Panc1 (cell line): ENCODE measurements around the gene SLX9. TPM values are rescaled to one million over a fixed set of nuclear protein-coding genes. Genes with fewer than 3 reads are reported as not detected.

ENCODE experiments used
- ATAC-seq: fragments of 200-7000 bp; cut with Tn5 transposase; 2 replicates; pipeline ENCODE4 v1.9.1; 2020; ENCODE audit warnings: mild to moderate bottlenecking, moderate library complexity
- BruUV-seq: library from RNA; stranded (reverse); fragments of 400-500 nt; replicated peaks from 2 replicates; lab custom pipeline; 2021; lab: Mats Ljungman, UMichigan
- CTCF ChIA-PET: fragments of 300-600 bp; sonication (Branson Sonifier 250); formaldehyde crosslinking; loops from one replicate; lab custom pipeline; 2022; ENCODE audit warnings: antibody characterized with exemption; lab: Charles Lee
- POLR2A ChIA-PET: fragments of 300-600 bp; sonication (Branson Sonifier 250); formaldehyde crosslinking; loops from one replicate; lab custom pipeline; 2022; ENCODE audit warnings: antibody characterized with exemption; lab: Charles Lee
- DNase-seq: peaks from one replicate; pipeline ENCODE4 v3.0.0-alpha.2; 2010; ENCODE audit warnings: low read depth, low spot score
- H3K27ac ChIP-seq: 2 replicates; pipeline ENCODE4 v1.5.1; 2011; ENCODE audit warnings: mild to moderate bottlenecking, low read length, inconsistent platforms
- H3K27me3 ChIP-seq: fragments of 200-500 bp; sonication (Bioruptor generic); 2 replicates; pipeline ENCODE4 v1.6.0; 2014; ENCODE audit warnings: low read length, inconsistent platforms; ENCODE audit not compliant: control insufficient read depth, insufficient read depth
- H3K36me3 ChIP-seq: fragments of 200-500 bp; sonication (Bioruptor generic); 2 replicates; pipeline ENCODE4 v1.5.1; 2014; ENCODE audit warnings: inconsistent platforms, mild to moderate bottlenecking, low read length, moderate library complexity; ENCODE audit not compliant: control insufficient read depth, insufficient read depth
- H3K4me1 ChIP-seq: 2 replicates; pipeline ENCODE4 v1.5.1; 2011; ENCODE audit warnings: inconsistent platforms, mild to moderate bottlenecking, low read length, moderate library complexity; ENCODE audit not compliant: control insufficient read depth, insufficient read depth
- H3K4me3 ChIP-seq, 2 experiments: 2 replicates each; pipeline ENCODE4 v1.5.1; 2011 to 2012; ENCODE audit warnings: low read depth in 2 of 2, low read length in 2 of 2, mild to moderate bottlenecking in 2 of 2, inconsistent platforms in 1 of 2, moderate library complexity in 1 of 2
- H3K9me3 ChIP-seq: fragments of 200-500 bp; sonication (Bioruptor generic); 2 replicates; pipeline ENCODE4 v1.5.1; 2014; ENCODE audit warnings: low read depth, mild to moderate bottlenecking, inconsistent platforms, low read length, moderate library complexity; ENCODE audit not compliant: control insufficient read depth, insufficient read depth
- POLR2AphosphoS5 ChIP-seq: IDR thresholded peaks from 2 replicates; pipeline ENCODE4 v1.6.1; 2012; ENCODE audit warnings: mild to moderate bottlenecking, low read depth, low read length, moderate library complexity
- REST ChIP-seq, 2 experiments: IDR thresholded peaks; 2 replicates each; pipeline ENCODE4 v1.6.1; 2011 to 2012; ENCODE audit warnings: low read depth in 2 of 2, control low read depth in 1 of 2, low read length in 1 of 2, mild to moderate bottlenecking in 1 of 2, moderate library complexity in 1 of 2; ENCODE audit not compliant: insufficient read depth in 1 of 2
- SIN3A ChIP-seq: IDR thresholded peaks from 2 replicates; pipeline ENCODE4 v1.6.1; 2012; ENCODE audit warnings: low read depth, mild to moderate bottlenecking, low read length, moderate library complexity, borderline replicate concordance; ENCODE audit not compliant: insufficient read depth
- TCF7L2 ChIP-seq: IDR thresholded peaks from 2 replicates; pipeline ENCODE4 v1.6.1; 2011; ENCODE audit warnings: mild to moderate bottlenecking, low read depth, low read length, inconsistent platforms
- in situ Hi-C: cut with HindIII; loops from 2 replicates; pipeline ENCODE4 v1.10.0; 2016; ENCODE audit warnings: low sequenced_read_pairs, low pct_unique_long_range_greater_than_20kb
- intact Hi-C: fragments of 100-400 bp; cut with micrococcal nuclease; formaldehyde crosslinking; loops from one replicate; pipeline ENCODE4 v1.10.0; 2022; ENCODE audit not compliant: unreplicated experiment
- total RNA-seq: library from RNA; stranded (reverse); gene quantifications from one replicate; pipeline ENCODE4 v1.2.1, GENCODE V29; 2021; ENCODE audit not compliant: unreplicated experiment
- TF ChIP-seq, protein P1 (sequence below): fragments of 450-650 bp; IDR thresholded peaks from 2 replicates; pipeline ENCODE4 v1.5.1; 2017; ENCODE audit warnings: mild to moderate bottlenecking

SLX9 gene
- total RNA-seq, 1 experiment from 2014 or later, result 50.9 TPM

DNA sequence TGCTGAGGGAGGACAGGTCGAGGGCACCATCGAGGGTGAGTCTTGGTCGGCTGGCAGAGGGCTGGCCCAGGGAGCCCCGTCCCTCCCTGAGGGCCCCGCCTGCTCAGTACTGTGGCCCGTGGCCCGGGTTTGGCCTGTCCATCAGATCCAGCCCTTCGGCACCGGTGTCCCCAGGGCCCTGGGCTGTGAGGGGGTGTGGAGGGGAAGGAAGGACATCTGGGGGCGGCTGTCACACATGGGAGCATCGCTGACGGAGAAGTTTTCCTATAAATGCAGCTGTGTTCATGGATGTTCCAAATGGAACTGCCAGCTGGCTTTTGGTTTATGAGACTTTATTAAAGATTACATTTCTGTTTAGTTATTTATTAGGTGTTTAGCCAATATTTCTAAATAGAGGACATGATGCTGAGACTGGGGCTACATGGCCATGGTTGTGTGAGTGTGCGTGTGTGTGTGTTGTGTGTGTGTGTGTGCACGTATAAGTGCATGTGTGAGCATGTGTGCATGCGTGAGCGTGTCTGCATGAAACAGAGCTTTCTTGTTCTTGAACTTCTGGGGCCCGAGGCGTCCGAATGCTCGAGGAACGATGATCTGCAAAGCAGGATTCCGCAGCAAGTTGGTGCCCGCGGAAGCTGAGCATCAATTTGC is 54.3 kb downstream of the SLX9 start:
- CTCF ChIA-PET, result no interaction called here
- intact Hi-C loops (no loop called here), in situ Hi-C loops (no loop called here)
- no TSS peak for BruUV-seq
- no peak overlapping the region for H3K4me3 ChIP-seq
- H3K36me3 ChIP-seq, result no peaks in the 10 kb centered on the region
- H3K4me1 ChIP-seq, result no peaks in the 10 kb centered on the region
- H3K9me3 ChIP-seq, result no peaks in the 10 kb centered on the region
- no peak overlapping the region for H3K27ac ChIP-seq
- DNase-seq (no peak), ATAC-seq (no peak)
- POLR2A ChIA-PET, result no interaction called here
- no peaks in the 10 kb centered on the region for H3K27me3 ChIP-seq
- TF ChIP-seq POLR2AphosphoS5, result no peak
- TF ChIP-seq, protein P1, sequence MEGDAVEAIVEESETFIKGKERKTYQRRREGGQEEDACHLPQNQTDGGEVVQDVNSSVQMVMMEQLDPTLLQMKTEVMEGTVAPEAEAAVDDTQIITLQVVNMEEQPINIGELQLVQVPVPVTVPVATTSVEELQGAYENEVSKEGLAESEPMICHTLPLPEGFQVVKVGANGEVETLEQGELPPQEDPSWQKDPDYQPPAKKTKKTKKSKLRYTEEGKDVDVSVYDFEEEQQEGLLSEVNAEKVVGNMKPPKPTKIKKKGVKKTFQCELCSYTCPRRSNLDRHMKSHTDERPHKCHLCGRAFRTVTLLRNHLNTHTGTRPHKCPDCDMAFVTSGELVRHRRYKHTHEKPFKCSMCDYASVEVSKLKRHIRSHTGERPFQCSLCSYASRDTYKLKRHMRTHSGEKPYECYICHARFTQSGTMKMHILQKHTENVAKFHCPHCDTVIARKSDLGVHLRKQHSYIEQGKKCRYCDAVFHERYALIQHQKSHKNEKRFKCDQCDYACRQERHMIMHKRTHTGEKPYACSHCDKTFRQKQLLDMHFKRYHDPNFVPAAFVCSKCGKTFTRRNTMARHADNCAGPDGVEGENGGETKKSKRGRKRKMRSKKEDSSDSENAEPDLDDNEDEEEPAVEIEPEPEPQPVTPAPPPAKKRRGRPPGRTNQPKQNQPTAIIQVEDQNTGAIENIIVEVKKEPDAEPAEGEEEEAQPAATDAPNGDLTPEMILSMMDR, result no peak
- no peak for TF ChIP-seq TCF7L2
- TF ChIP-seq SIN3A, result no peak
- TF ChIP-seq REST (IDR thresholded peaks at IDR 0.05; ENCODE audit: insufficient read depth in 1 of 2, low read depth in 2 of 2, low read length in 1 of 2), result no peak

GRCh38 chr21:44994695-44995342 is 55.0 kb downstream of the SLX9 start:
- Histone ChIP-seq H3K36me3 (no peaks in the 10 kb centered on the region), H3K4me3 (no peak overlapping the region), H3K4me1 (no peaks in the 10 kb centered on the region), H3K9me3 (no peaks in the 10 kb centered on the region), H3K27me3 (no peaks in the 10 kb centered on the region), H3K27ac (no peak overlapping the region)
- TF ChIP-seq SIN3A (no peak), POLR2AphosphoS5 (no peak), REST (IDR thresholded peaks at IDR 0.05; ENCODE audit: insufficient read depth in 1 of 2, low read depth in 2 of 2, low read length in 1 of 2) (no peak)
- ATAC-seq, result no peak
- ChIA-PET POLR2A (no interaction called here), CTCF (no interaction called here)
- DNase-seq, result no peak
- no TSS peak for BruUV-seq
- in situ Hi-C loops (no loop called here), intact Hi-C loops (no loop called here)
